Measurements from ENCODE around the gene NUP93. TPM values are rescaled to one million over a fixed set of nuclear protein-coding genes. Genes with fewer than 3 reads are reported as not detected.

Gene NUP93
- total RNA-seq, 1 experiment from 2014 or later: 165 TPM

GRCh38 chr16:56832768-56833167, 102.8 kb downstream of the NUP93 start:
- H3K79me1 ChIP-seq (ENCODE audit: insufficient read depth, low read depth, low read length, poor library complexity, severe bottlenecking): no peaks in the 10 kb centered on the region
- H2AK5ac ChIP-seq (ENCODE audit: insufficient read length, low read length): no peak overlapping the region
- no peaks in the 10 kb centered on the region for H3K4me1 ChIP-seq (ENCODE audit: insufficient read depth, low read length)
- no peak overlapping the region for H2AFZ ChIP-seq (ENCODE audit: low read length)
- no peak overlapping the region for H3K23ac ChIP-seq (ENCODE audit: insufficient read length, low read depth, low read length)
- no peak overlapping the region for H2BK12ac ChIP-seq (ENCODE audit: insufficient read length, low read depth, low read length)
- no peaks in the 10 kb centered on the region for H3K9me3 ChIP-seq (ENCODE audit: control insufficient read depth, low read depth, low read length)
- H3K9ac ChIP-seq (ENCODE audit: extremely low read depth, insufficient read length, low read length): no peak overlapping the region
- no peaks in the 10 kb centered on the region for H3K23me2 ChIP-seq (ENCODE audit: insufficient read length, low read depth, low read length, poor library complexity, severe bottlenecking)
- no peak overlapping the region for H3K18ac ChIP-seq (ENCODE audit: insufficient read length, low read depth, low read length)
- DNase-seq: no peak
- H3T11ph ChIP-seq (ENCODE audit: low read length): no peak overlapping the region
- no peak overlapping the region for H4K5ac ChIP-seq (ENCODE audit: insufficient read length, low read depth, low read length)
- no peak overlapping the region for H2BK15ac ChIP-seq (ENCODE audit: low read depth, low read length)
- H3K27ac Mint-ChIP-seq: no peak overlapping the region
- H3K4ac ChIP-seq (ENCODE audit: low read depth, low read length): no peak overlapping the region
- peaks cover 29 to 79% (median 55%) of the 10 kb centered on the region in 3 experiments; a peak in 6 of 7 replicates for H3K36me3 Mint-ChIP-seq (ENCODE audit: insufficient read depth in 1 of 3, low read depth in 3 of 3)
- no peak overlapping the region for H3K4me3 Mint-ChIP-seq
- no peak overlapping the region for H3K4me2 ChIP-seq (ENCODE audit: insufficient read depth, insufficient read length, low read length)
- H3K27me3 Mint-ChIP-seq (ENCODE audit: low read depth): no peaks in the 10 kb centered on the region
- H4K8ac ChIP-seq (replicated peaks; ENCODE audit: insufficient read length, low read depth, low read length): no peak overlapping the region
- H3K14ac ChIP-seq (ENCODE audit: insufficient read depth, low read length): no peak overlapping the region
- no peak overlapping the region for H3K56ac ChIP-seq (ENCODE audit: insufficient read length, low read depth, low read length)
- H2BK20ac ChIP-seq (ENCODE audit: low read depth, low read length, poor library complexity, severe bottlenecking): no peak overlapping the region
- no peaks in the 10 kb centered on the region for H4K20me1 ChIP-seq (ENCODE audit: control insufficient read depth, insufficient read depth, insufficient read length)
- H3K27ac ChIP-seq (ENCODE audit: insufficient read length, low read depth, low read length): no peak overlapping the region
- H3K79me2 ChIP-seq (ENCODE audit: insufficient read depth, low read length): no peaks in the 10 kb centered on the region; the same call in 1 of the 2 replicates
- no peak overlapping the region for H2BK120ac ChIP-seq (ENCODE audit: low read depth, low read length, poor library complexity, severe bottlenecking)
- H3K27me3 ChIP-seq (ENCODE audit: insufficient read depth, low read length): no peaks in the 10 kb centered on the region
- H3K4me1 Mint-ChIP-seq: no peaks in the 10 kb centered on the region; a peak in 1 of 4 replicates
- H2BK5ac ChIP-seq (ENCODE audit: insufficient read length, low read length): no peak overlapping the region
- no peak for TF ChIP-seq CTCF (conservative IDR thresholded peaks at IDR 0.05)
- no peaks in the 10 kb centered on the region for H3K9me3 Mint-ChIP-seq
- no peak overlapping the region for H4K91ac ChIP-seq (ENCODE audit: insufficient read length, low read depth, low read length)

Measured in H9 (cell line).